Transverse colon (tissue), 4 donors: Measurements from ENCODE around the gene MAGI2. TPM values are rescaled to one million over a fixed set of nuclear protein-coding genes. Genes with fewer than 3 reads are reported as not detected.

Experiments used
- DNase-seq: peaks from one replicate; pipeline ENCODE4 v3.0.0-alpha.2; 2019
- H3K27ac ChIP-seq, 4 donors: fragments of 200-600 bp; sonication (generic); 2 replicates each; pipeline ENCODE4 v1.5.1; 2016 to 2018; ENCODE audit warnings: inconsistent platforms in 4 of 4
- H3K27me3 ChIP-seq: fragments of 200-600 bp; sonication (generic); 2 replicates; pipeline ENCODE4 v1.5.1; 2017; ENCODE audit warnings: inconsistent platforms
- H3K36me3 ChIP-seq, 4 donors: fragments of 200-600 bp; sonication (generic); 2 replicates each; pipeline ENCODE4 v1.5.1; 2017 to 2019; ENCODE audit warnings: inconsistent platforms in 4 of 4
- H3K4me1 ChIP-seq, 4 donors: fragments of 200-600 bp; sonication (generic); 2 replicates each; pipeline ENCODE4 v1.5.1; 2017 to 2020; ENCODE audit warnings: inconsistent platforms in 4 of 4
- H3K4me3 ChIP-seq, 4 donors: fragments of 200-600 bp; sonication (generic); 1 replicate in 1 of 4; 2 replicates in 3 of 4; pipeline versions ENCODE4 v1.5.1 to v1.6.1; 2017 to 2019; ENCODE audit warnings: inconsistent platforms in 4 of 4
- H3K9me3 ChIP-seq, 2 donors: fragments of 200-600 bp; sonication (generic); 2 replicates each; pipeline ENCODE4 v1.5.1; 2017 to 2019; ENCODE audit warnings: inconsistent platforms in 2 of 2
- EP300 ChIP-seq: sonication (generic); formaldehyde crosslinking; IDR thresholded peaks from one replicate; pipeline ENCODE4 v1.6.1; 2017; ENCODE audit warnings: antibody characterized with exemption, low read depth
- POLR2A ChIP-seq: fragments of 450-650 bp; IDR thresholded peaks from one replicate; pipeline ENCODE4 v1.6.1; 2016; ENCODE audit warnings: antibody characterized with exemption, mild to moderate bottlenecking, moderate library complexity
- POLR2AphosphoS5 ChIP-seq, 3 donors: sonication (generic); formaldehyde crosslinking; IDR thresholded peaks; one replicate each; pipeline ENCODE4 v1.6.1; 2016; ENCODE audit warnings: antibody characterized with exemption in 3 of 3
- WGBS, 2 donors: methylation state at CpG; one replicate each; pipeline ENCODE4 v1.1.5; 2018; ENCODE audit warnings: low coverage in 1 of 2; 5-methylcytosine and 5-hydroxymethylcytosine counted together
- in situ Hi-C, 4 donors: fragments of 200-750 bp; cut with MboI; loops; one replicate each; pipeline versions ENCODE4 v1.15.0 to v1.15.1; 2017; ENCODE audit warnings: low sequenced_read_pairs in 3 of 4, low pct_ligation_motif_present in 1 of 4, low pct_unique_long_range_greater_than_20kb in 1 of 4
- intact Hi-C: fragments of 100-400 bp; cut with DNase I; formaldehyde crosslinking; loops from one replicate; pipeline ENCODE4 v1.15.1; 2023; ENCODE audit warnings: low total_unique reads
- total RNA-seq, 4 donors: library from RNA; depleted of rRNA; stranded (reverse); fragments of >200 nt; gene quantifications; one replicate each; pipeline ENCODE4 v1.1.0, GENCODE V29; 2016
- TF ChIP-seq, protein P1 (sequence below), 5 experiments: fragments of 200-600 bp in 3 of 5; fragments of 450-650 bp in 2 of 5; sonication (generic) in 3 of 5; IDR thresholded peaks; 1 replicate in 2 of 5; 2 replicates in 3 of 5; pipeline ENCODE4 v1.5.1; 2016 to 2017; ENCODE audit warnings: antibody characterized with exemption in 5 of 5, inconsistent platforms in 3 of 5, mild to moderate bottlenecking in 2 of 5, moderate library complexity in 1 of 5

The MAGI2 gene
- total RNA-seq, 4 donors from 2014 or later, result 1.6 to 9.7 (median 4.1) TPM

DNA sequence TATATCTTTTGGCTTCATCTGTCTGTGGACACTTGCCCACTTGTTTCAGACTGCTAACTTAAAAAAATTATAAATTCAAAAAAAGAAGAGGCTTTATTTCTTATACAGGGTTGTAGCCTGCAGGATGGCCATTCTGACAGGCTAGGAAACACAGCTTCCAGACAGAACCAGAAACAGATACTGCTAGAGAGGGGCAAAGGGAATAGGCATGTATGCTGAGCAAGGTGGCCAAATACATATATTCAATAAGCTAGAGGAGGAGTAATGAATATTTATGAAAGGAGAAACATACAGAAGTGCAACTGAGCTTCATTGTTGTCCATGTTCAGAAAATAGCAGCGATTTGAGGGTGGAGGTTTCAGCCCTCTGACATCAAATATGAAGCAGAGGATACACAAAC lies 22.0 kb upstream of the MAGI2 start:
- no peak overlapping the region for H3K27ac ChIP-seq
- no peaks in the 10 kb centered on the region for H3K36me3 ChIP-seq
- H3K4me1 ChIP-seq, result no peaks in the 10 kb centered on the region
- H3K27me3 ChIP-seq, result no peaks in the 10 kb centered on the region
- DNase-seq, result no peak
- TF ChIP-seq POLR2AphosphoS5 (IDR thresholded peaks at IDR 0.05), result no peak
- TF ChIP-seq POLR2A, result no peak
- TF ChIP-seq, protein P1, sequence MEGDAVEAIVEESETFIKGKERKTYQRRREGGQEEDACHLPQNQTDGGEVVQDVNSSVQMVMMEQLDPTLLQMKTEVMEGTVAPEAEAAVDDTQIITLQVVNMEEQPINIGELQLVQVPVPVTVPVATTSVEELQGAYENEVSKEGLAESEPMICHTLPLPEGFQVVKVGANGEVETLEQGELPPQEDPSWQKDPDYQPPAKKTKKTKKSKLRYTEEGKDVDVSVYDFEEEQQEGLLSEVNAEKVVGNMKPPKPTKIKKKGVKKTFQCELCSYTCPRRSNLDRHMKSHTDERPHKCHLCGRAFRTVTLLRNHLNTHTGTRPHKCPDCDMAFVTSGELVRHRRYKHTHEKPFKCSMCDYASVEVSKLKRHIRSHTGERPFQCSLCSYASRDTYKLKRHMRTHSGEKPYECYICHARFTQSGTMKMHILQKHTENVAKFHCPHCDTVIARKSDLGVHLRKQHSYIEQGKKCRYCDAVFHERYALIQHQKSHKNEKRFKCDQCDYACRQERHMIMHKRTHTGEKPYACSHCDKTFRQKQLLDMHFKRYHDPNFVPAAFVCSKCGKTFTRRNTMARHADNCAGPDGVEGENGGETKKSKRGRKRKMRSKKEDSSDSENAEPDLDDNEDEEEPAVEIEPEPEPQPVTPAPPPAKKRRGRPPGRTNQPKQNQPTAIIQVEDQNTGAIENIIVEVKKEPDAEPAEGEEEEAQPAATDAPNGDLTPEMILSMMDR (IDR thresholded peaks at IDR 0.05), result no peak
- TF ChIP-seq EP300, result no peak
- H3K4me3 ChIP-seq, result no peak overlapping the region
- H3K9me3 ChIP-seq, result no peaks in the 10 kb centered on the region
- intact Hi-C loops, result no loop called here
- in situ Hi-C loops, result no loop called here
- WGBS, 2 donors, result 51 to 63% methylated on average over 1 of the region's 1 CpG

DNA sequence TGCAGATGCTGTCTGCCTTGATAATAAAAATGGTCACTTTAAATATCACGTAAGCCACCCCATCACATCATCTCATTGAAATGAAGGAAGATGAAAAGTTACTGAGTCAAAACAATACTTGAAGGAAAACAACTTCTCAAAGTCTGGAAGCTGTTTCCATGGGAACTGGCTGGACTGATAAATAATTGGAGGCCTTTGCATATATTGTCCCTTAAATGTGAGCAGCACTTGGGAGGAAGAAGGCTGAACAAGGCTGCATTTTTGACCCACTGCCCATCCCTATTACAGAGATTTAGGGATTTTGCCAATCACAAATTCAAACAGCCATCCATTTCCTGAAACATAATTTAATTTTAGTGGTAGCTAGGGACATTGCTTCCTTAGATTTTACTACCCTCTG lies 18.2 kb upstream of the MAGI2 start:
- intact Hi-C loops (no loop called here), in situ Hi-C loops (no loop called here)
- H3K27me3 ChIP-seq, result no peaks in the 10 kb centered on the region
- H3K27ac ChIP-seq, result no peak overlapping the region
- DNase-seq, result no peak
- no peaks in the 10 kb centered on the region for H3K36me3 ChIP-seq
- H3K4me1 ChIP-seq, result no peaks in the 10 kb centered on the region
- TF ChIP-seq POLR2AphosphoS5 (IDR thresholded peaks at IDR 0.05), result no peak
- TF ChIP-seq, protein P1 (IDR thresholded peaks at IDR 0.05), result no peak
- TF ChIP-seq EP300, result no peak
- no peak for TF ChIP-seq POLR2A
- 70 to 100% methylated on average over 1 of the region's 1 CpG for WGBS, 2 donors
- no peaks in the 10 kb centered on the region for H3K9me3 ChIP-seq
- H3K4me3 ChIP-seq, result no peak overlapping the region

DNA sequence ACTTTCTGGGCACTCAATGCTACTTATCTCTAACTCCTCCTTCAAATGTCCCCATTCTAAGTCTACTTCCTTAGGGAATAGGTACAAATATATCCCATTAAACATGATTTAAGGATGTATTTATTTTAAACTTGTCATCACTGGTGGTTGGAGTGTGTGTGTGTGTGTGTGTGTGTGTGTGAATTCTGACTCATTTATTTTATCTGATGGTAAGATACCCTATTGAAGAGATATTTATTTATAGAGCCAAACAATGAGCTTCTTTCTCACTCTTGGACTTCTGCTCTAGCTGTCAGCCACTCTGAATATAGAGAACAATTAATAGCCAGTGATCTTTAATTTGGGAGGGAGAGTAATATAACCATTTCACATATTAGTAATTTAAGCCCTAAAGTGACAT lies 17.8 kb upstream of the MAGI2 start:
- intact Hi-C loops (no loop called here), in situ Hi-C loops (no loop called here)
- no peak for DNase-seq
- TF ChIP-seq POLR2AphosphoS5 (IDR thresholded peaks at IDR 0.05), result no peak
- TF ChIP-seq, protein P1 (IDR thresholded peaks at IDR 0.05), result no peak
- TF ChIP-seq POLR2A, result no peak
- no peak for TF ChIP-seq EP300
- H3K4me3 ChIP-seq, result no peak overlapping the region
- H3K27ac ChIP-seq, result no peak overlapping the region
- H3K4me1 ChIP-seq, result no peaks in the 10 kb centered on the region
- no peaks in the 10 kb centered on the region for H3K27me3 ChIP-seq
- H3K9me3 ChIP-seq, result no peaks in the 10 kb centered on the region
- H3K36me3 ChIP-seq, result no peaks in the 10 kb centered on the region

DNA sequence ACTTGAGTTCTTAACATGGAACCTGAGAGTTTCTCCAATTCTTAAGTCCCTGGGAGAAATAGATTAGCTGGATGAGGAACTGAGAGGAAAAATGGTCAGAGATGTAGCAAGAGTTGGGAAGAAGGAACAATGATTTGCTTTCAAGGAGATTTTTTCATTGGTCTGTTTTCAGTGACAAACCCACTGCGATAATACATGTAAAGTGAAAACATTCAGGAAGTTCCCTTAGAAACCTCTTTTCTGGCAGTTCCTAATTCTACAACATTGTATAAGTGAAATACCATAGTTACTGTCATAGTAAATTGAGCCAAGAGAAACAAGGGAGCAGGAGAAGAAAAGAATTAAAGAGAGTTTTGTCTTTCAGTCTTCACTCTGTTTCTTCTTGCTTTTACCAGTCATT lies 12.1 kb upstream of the MAGI2 start:
- WGBS, 2 donors, result 84 to 100% methylated on average over 1 of the region's 1 CpG
- DNase-seq, result no peak
- no peaks in the 10 kb centered on the region for H3K9me3 ChIP-seq
- in situ Hi-C loops (no loop called here), intact Hi-C loops (no loop called here)
- H3K27ac ChIP-seq, result no peak overlapping the region
- H3K27me3 ChIP-seq, result no peaks in the 10 kb centered on the region
- H3K36me3 ChIP-seq, result no peaks in the 10 kb centered on the region
- H3K4me3 ChIP-seq, result no peak overlapping the region
- TF ChIP-seq POLR2A (no peak), EP300 (no peak), POLR2AphosphoS5 (IDR thresholded peaks at IDR 0.05) (no peak)
- TF ChIP-seq, protein P1 (IDR thresholded peaks at IDR 0.05), result no peak
- H3K4me1 ChIP-seq, result no peaks in the 10 kb centered on the region
